MM.1S (cell line): ENCODE measurements around the gene ZNF180.

Experiments
- DNase-seq: peaks from one replicate; pipeline ENCODE4 v3.0.0-alpha.2; 2015
- H2AFZ ChIP-seq: fragments of 300-600 bp; sonication (generic); 2 replicates; pipeline ENCODE4 v1.6.0; 2016; ENCODE audit warnings: antibody characterized with exemption, low read length
- H3F3A ChIP-seq: fragments of 300-600 bp; sonication (generic); 2 replicates; pipeline ENCODE4 v1.6.1; 2016; ENCODE audit warnings: mild to moderate bottlenecking, antibody characterized with exemption, low read length, moderate library complexity, mixed read lengths; ENCODE audit not compliant: insufficient read depth
- H3K27ac ChIP-seq: fragments of 300-600 bp; sonication (generic); 2 replicates; pipeline ENCODE4 v1.5.1; 2016; ENCODE audit warnings: mild to moderate bottlenecking, low read length
- H3K27me3 ChIP-seq: fragments of 300-600 bp; sonication (generic); replicated peaks from 2 replicates; pipeline ENCODE4 v1.6.0; 2016; ENCODE audit warnings: low read length; ENCODE audit not compliant: insufficient read depth
- H3K36me3 ChIP-seq: fragments of 300-600 bp; sonication (generic); replicated peaks from 2 replicates; pipeline ENCODE4 v1.6.1; 2016; ENCODE audit warnings: mild to moderate bottlenecking, low read length, mixed read lengths; ENCODE audit not compliant: insufficient read depth
- H3K4me1 ChIP-seq: fragments of 300-600 bp; sonication (generic); 2 replicates; pipeline ENCODE4 v1.6.1; 2016; ENCODE audit warnings: low read length, mixed read lengths
- H3K4me2 ChIP-seq: fragments of 300-600 bp; sonication (generic); 2 replicates; pipeline ENCODE4 v1.6.0; 2016; ENCODE audit warnings: low read depth, low read length
- H3K4me3 ChIP-seq: fragments of 300-600 bp; sonication (generic); 2 replicates; pipeline ENCODE4 v1.5.1; 2016; ENCODE audit warnings: low read length, mixed read lengths
- H3K79me2 ChIP-seq: fragments of 300-600 bp; sonication (generic); 2 replicates; pipeline ENCODE4 v1.6.1; 2016; ENCODE audit warnings: mixed run types, low read length, mixed read lengths
- H3K9ac ChIP-seq: fragments of 300-600 bp; sonication (generic); 2 replicates; pipeline ENCODE4 v1.6.1; 2016; ENCODE audit warnings: low read length, mixed read lengths
- H3K9me2 ChIP-seq: fragments of 300-600 bp; sonication (generic); replicated peaks from 2 replicates; pipeline ENCODE4 v1.6.1; 2016; ENCODE audit warnings: mild to moderate bottlenecking, low read length, mixed read lengths; ENCODE audit not compliant: insufficient read depth
- H3K9me3 ChIP-seq: fragments of 300-600 bp; sonication (generic); replicated peaks from 2 replicates; pipeline ENCODE4 v1.6.1; 2016; ENCODE audit warnings: mild to moderate bottlenecking, low read length, mixed read lengths; ENCODE audit not compliant: insufficient read depth
- H4K20me1 ChIP-seq: fragments of 300-600 bp; sonication (generic); 2 replicates; pipeline ENCODE4 v1.6.1; 2016; ENCODE audit warnings: mild to moderate bottlenecking, low read length, moderate library complexity, mixed read lengths; ENCODE audit not compliant: insufficient read depth
- CTCF ChIP-seq: fragments of 300-600 bp; sonication (generic); IDR thresholded peaks from 2 replicates; pipeline ENCODE4 v1.5.1; 2016; ENCODE audit warnings: antibody characterized with exemption, low read length, mixed read lengths
- EZH2 ChIP-seq: fragments of 300-600 bp; sonication (generic); optimal IDR thresholded peaks from 2 replicates; pipeline ENCODE3; 2017; ENCODE audit warnings: low read depth, mild to moderate bottlenecking, antibody characterized with exemption, low read length, mixed read lengths
- EZH2phosphoT487 ChIP-seq: fragments of 300-600 bp; sonication (generic); IDR thresholded peaks from 2 replicates; pipeline ENCODE4 v1.6.1; 2018; ENCODE audit warnings: antibody characterized with exemption, low read length

Gene ZNF180

GRCh38 chr19:44525721-44526430, 25.6 kb upstream of the ZNF180 start:
- no peaks in the 10 kb centered on the region for H3K9me3 ChIP-seq
- H3K27ac ChIP-seq = no peak overlapping the region
- H2AFZ ChIP-seq = no peak overlapping the region
- no peaks in the 10 kb centered on the region for H3F3A ChIP-seq
- H3K4me3 ChIP-seq = no peak overlapping the region
- DNase-seq = no peak
- H3K4me1 ChIP-seq = no peaks in the 10 kb centered on the region
- H3K9me2 ChIP-seq = no peaks in the 10 kb centered on the region
- no peak overlapping the region for H3K4me2 ChIP-seq
- H3K27me3 ChIP-seq = peaks cover 7% of the 10 kb centered on the region; the same call in 1 of the 2 replicates
- H3K36me3 ChIP-seq = no peaks in the 10 kb centered on the region
- no peak overlapping the region for H3K9ac ChIP-seq
- no peaks in the 10 kb centered on the region for H3K79me2 ChIP-seq
- no peak for TF ChIP-seq CTCF
- TF ChIP-seq EZH2phosphoT487 = no peak
- no peak for TF ChIP-seq EZH2
- H4K20me1 ChIP-seq = no peaks in the 10 kb centered on the region

- Histone ChIP-seq H3K9ac (no peak overlapping the region), H3K4me3 (no peak overlapping the region), H2AFZ (no peak overlapping the region), H3K36me3 (no peaks in the 10 kb centered on the region), H3F3A (no peaks in the 10 kb centered on the region), H3K27me3 (0 out of 2 replicates have a peak, but pooled peaks cover 3% of the 10 kb centered on the region), H3K9me3 (no peaks in the 10 kb centered on the region), H3K9me2 (no peaks in the 10 kb centered on the region), H3K4me2 (no peak overlapping the region), H3K4me1 (no peaks in the 10 kb centered on the region), H4K20me1 (no peaks in the 10 kb centered on the region), H3K79me2 (no peaks in the 10 kb centered on the region), H3K27ac (no peak overlapping the region)
- no peak for DNase-seq
- no peak for TF ChIP-seq EZH2
- no peak for TF ChIP-seq CTCF
- TF ChIP-seq EZH2phosphoT487 = no peak
These were observed 21.0 kb upstream of the ZNF180 start for GRCh38 chr19:44521370-44521769.

- Histone ChIP-seq H4K20me1 (no peaks in the 10 kb centered on the region), H3K79me2 (no peaks in the 10 kb centered on the region), H3F3A (no peaks in the 10 kb centered on the region), H3K4me1 (no peaks in the 10 kb centered on the region), H3K27ac (no peak overlapping the region), H3K9ac (no peak overlapping the region), H3K4me3 (no peak overlapping the region), H3K9me3 (no peaks in the 10 kb centered on the region), H2AFZ (no peak overlapping the region), H3K9me2 (no peaks in the 10 kb centered on the region), H3K4me2 (no peak overlapping the region), H3K36me3 (no peaks in the 10 kb centered on the region), H3K27me3 (no peaks in the 10 kb centered on the region)
- TF ChIP-seq EZH2phosphoT487 (no peak), CTCF (no peak), EZH2 (no peak)
- DNase-seq = no peak
These were observed 16.8 kb upstream of the ZNF180 start for GRCh38 chr19:44517146-44517545.
